Glutamatergic neuron (in vitro differentiated cells): Measurements from ENCODE around the gene KIF26B. TPM values are rescaled to one million over a fixed set of nuclear protein-coding genes. Genes with fewer than 3 reads are reported as not detected.

Experiments used
- DNase-seq: peaks from one replicate; pipeline ENCODE4 v3.0.0; 2022
- H3K27ac Mint-ChIP-seq: one replicate; pipeline ENCODE4 v1.8.0; 2020; ENCODE audit warnings: mild to moderate bottlenecking, mixed read lengths, inconsistent platforms; ENCODE audit not compliant: unreplicated experiment
- H3K27me3 Mint-ChIP-seq: one replicate; pipeline ENCODE4 v1.8.0; 2020; ENCODE audit warnings: mild to moderate bottlenecking, moderate library complexity, mixed read lengths, inconsistent platforms; ENCODE audit not compliant: unreplicated experiment
- H3K36me3 Mint-ChIP-seq: one replicate; pipeline ENCODE4 v1.8.0; 2020; ENCODE audit warnings: mild to moderate bottlenecking, mixed read lengths, inconsistent platforms; ENCODE audit not compliant: unreplicated experiment
- H3K4me1 Mint-ChIP-seq: one replicate; pipeline ENCODE4 v1.8.0; 2020; ENCODE audit warnings: mild to moderate bottlenecking, low read depth, mixed read lengths, inconsistent platforms; ENCODE audit not compliant: unreplicated experiment
- H3K4me3 Mint-ChIP-seq: one replicate; pipeline ENCODE4 v1.8.0; 2020; ENCODE audit warnings: mild to moderate bottlenecking, mixed read lengths, inconsistent platforms; ENCODE audit not compliant: unreplicated experiment
- H3K9me3 Mint-ChIP-seq: one replicate; pipeline ENCODE4 v1.8.0; 2020; ENCODE audit warnings: mild to moderate bottlenecking, moderate library complexity, mixed read lengths, inconsistent platforms; ENCODE audit not compliant: unreplicated experiment
- CTCF ChIP-seq: fragments of 200-600 bp; sonication (generic); IDR thresholded peaks from one replicate; pipeline ENCODE4 v1.5.0; 2021; ENCODE audit not compliant: partially characterized antibody, unreplicated experiment
- total RNA-seq: library from RNA; stranded (reverse); fragmentation: NEBNext Ultra II Directional; extraction: Animal tissue kit (Norgen Biotek cat#: 25700); gene quantifications from one replicate; pipeline ENCODE4 v1.2.1, GENCODE V29; 2021; ENCODE audit not compliant: unreplicated experiment

Gene KIF26B
- total RNA-seq, 1 donor from 2014 or later, result 2.4 TPM

- DNase-seq, result no peak
- Mint-ChIP-seq H3K4me1 (peaks cover 5% of the 10 kb centered on the region), H3K27ac (no peak overlapping the region), H3K36me3 (peaks cover 6% of the 10 kb centered on the region), H3K9me3 (peaks cover 4% of the 10 kb centered on the region), H3K4me3 (no peak overlapping the region), H3K27me3 (peaks cover 2% of the 10 kb centered on the region)
- TF ChIP-seq CTCF, result no peak
Measured at GRCh38 chr1:245437369-245438062, 282.7 kb downstream of the KIF26B start.

DNA sequence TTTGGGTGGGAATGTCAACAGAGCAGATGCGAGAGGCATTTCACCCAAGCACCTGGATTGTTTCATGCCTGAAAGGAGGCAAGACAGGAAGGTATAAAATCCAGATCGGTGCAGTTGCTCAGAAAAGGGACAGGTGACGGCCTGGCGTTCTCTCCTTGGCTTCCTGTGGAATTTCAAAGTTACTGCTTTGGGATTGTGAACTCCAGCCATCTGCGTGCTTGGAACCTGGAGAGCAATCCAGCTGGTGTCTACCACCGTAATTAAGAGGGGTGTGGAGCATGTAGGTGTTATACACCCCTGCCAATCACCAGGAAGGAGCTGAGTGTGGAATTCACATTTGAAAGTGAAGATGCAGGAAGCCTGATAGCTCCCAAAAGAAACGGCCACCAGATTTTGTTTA is 286.1 kb downstream of the KIF26B start:
- H3K27me3 Mint-ChIP-seq, result peaks cover 2% of the 10 kb centered on the region
- DNase-seq, result no peak
- H3K27ac Mint-ChIP-seq, result no peak overlapping the region
- H3K4me3 Mint-ChIP-seq, result no peak overlapping the region
- no peak for TF ChIP-seq CTCF
- peaks cover 8% of the 10 kb centered on the region for H3K9me3 Mint-ChIP-seq
- H3K36me3 Mint-ChIP-seq, result peaks cover 6% of the 10 kb centered on the region
- H3K4me1 Mint-ChIP-seq, result peaks cover 5% of the 10 kb centered on the region

- peaks cover 2% of the 10 kb centered on the region for H3K27me3 Mint-ChIP-seq
- peaks cover 5% of the 10 kb centered on the region for H3K4me1 Mint-ChIP-seq
- H3K36me3 Mint-ChIP-seq, result peaks cover 6% of the 10 kb centered on the region
- H3K27ac Mint-ChIP-seq, result no peak overlapping the region
- DNase-seq, result no peak
- H3K9me3 Mint-ChIP-seq, result peaks cover 8% of the 10 kb centered on the region
- no peak for TF ChIP-seq CTCF
- H3K4me3 Mint-ChIP-seq, result no peak overlapping the region
Measured at GRCh38 chr1:245441689-245442088, 286.9 kb downstream of the KIF26B start.

DNA sequence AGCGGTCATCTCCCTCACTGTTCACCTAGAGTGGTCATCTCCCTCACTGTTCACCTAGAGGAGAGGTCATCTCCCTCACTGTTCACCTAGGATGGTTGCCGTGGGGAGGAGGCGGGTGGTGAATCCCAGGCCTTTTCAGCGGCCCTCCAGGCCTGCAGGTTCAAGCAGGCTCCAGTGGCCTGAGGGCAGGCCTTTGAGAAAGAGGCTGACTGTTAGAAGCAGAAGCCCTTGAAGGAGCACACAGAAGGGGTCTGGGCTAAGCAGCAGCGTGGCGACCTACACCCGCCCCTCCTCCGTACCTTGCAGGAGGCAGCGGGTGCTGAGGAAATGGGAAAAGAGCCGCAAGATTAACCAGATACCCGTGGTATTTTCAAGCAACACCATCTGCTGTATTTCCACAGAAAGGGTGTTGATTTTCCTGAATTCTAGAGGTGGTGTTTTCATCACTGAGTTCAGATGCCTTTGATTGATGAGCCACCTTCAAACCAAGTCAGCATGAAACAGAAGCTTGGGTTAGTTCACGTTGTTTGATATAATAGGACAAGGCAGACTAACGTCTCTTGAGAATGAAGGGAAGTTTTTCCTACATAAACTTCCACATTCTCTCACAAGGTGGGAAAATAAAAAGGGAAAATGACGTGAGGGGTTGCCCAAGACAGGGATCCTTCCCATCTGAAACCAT is 289.5 kb downstream of the KIF26B start:
- Mint-ChIP-seq H3K9me3 (peaks cover 6% of the 10 kb centered on the region), H3K27ac (no peak overlapping the region), H3K4me3 (no peak overlapping the region), H3K4me1 (peaks cover 5% of the 10 kb centered on the region), H3K36me3 (peaks cover 11% of the 10 kb centered on the region), H3K27me3 (peaks cover 2% of the 10 kb centered on the region)
- no peak for TF ChIP-seq CTCF
- DNase-seq, result no peak

DNA sequence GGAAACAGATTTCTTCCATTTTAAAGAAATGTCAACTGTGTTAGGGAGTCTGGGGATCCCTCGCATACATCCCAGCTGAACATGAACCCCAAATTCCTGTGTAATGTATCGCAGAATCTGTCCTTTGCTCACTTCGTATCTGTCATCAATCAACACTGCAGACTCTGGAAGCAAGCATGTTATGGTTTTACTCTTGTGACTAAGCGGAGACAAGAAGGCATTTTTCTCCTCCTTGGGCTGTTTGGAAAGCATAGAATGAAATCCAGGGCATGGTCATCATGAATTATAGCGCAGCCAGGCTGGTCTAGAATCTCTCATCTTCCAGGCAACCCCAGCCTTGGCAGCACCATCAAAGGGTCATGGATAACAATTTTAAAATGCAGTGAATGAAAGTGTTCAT is 290.2 kb downstream of the KIF26B start:
- Mint-ChIP-seq H3K4me3 (no peak overlapping the region), H3K4me1 (peaks cover 5% of the 10 kb centered on the region), H3K36me3 (peaks cover 11% of the 10 kb centered on the region), H3K27me3 (peaks cover 2% of the 10 kb centered on the region), H3K27ac (no peak overlapping the region), H3K9me3 (peaks cover 6% of the 10 kb centered on the region)
- no peak for TF ChIP-seq CTCF
- no peak for DNase-seq
